Lung (tissue), 16 donors: ENCODE measurements around the gene CLEC10A. TPM values are rescaled to one million over a fixed set of nuclear protein-coding genes. Genes with fewer than 3 reads are reported as not detected.
A peak's percentile ranks its signal among the peaks of the same experiment; 100 is the strongest.
"Not testable (repeated sequence)": the region's sequence is repeated elsewhere in the genome, so short reads cannot be mapped to it uniquely, and the experiment has no call there.

ENCODE experiments used
- ATAC-seq: fragments of 200-7000 bp; cut with Tn5 transposase; one replicate; pipeline ENCODE4 v1.9.1; 2020; ENCODE audit warnings: moderate number of reproducible peaks; ENCODE audit not compliant: insufficient read depth, low FRiP score
- DNase-seq, 3 donors: peaks; one replicate each; pipeline ENCODE4 v3.0.0-alpha.2; 2013 to 2017
- H3K27ac ChIP-seq, 2 donors: one replicate each; pipeline ENCODE4 v1.5.1; 2013; ENCODE audit warnings: mild to moderate bottlenecking in 2 of 2, moderate library complexity in 2 of 2, control low read depth in 1 of 2, inconsistent platforms in 1 of 2, low read depth in 1 of 2, low read length in 1 of 2
- H3K27me3 ChIP-seq, 3 donors: one replicate each; pipeline ENCODE4 v1.5.1; 2013; ENCODE audit warnings: low read length in 2 of 3; ENCODE audit not compliant: control insufficient read depth in 3 of 3, insufficient read depth in 3 of 3
- H3K36me3 ChIP-seq, 4 donors: one replicate each; pipeline ENCODE4 v1.5.1; 2013; ENCODE audit warnings: low read length in 4 of 4, mild to moderate bottlenecking in 1 of 4, moderate library complexity in 1 of 4; ENCODE audit not compliant: control insufficient read depth in 4 of 4, insufficient read depth in 4 of 4
- H3K4me1 ChIP-seq, 5 donors: one replicate each; pipeline ENCODE4 v1.5.1; 2013; ENCODE audit warnings: low read length in 5 of 5, mild to moderate bottlenecking in 2 of 5, moderate library complexity in 1 of 5; ENCODE audit not compliant: control insufficient read depth in 5 of 5, insufficient read depth in 5 of 5
- H3K4me3 ChIP-seq: one replicate; pipeline ENCODE4 v1.5.1; 2013; ENCODE audit warnings: mild to moderate bottlenecking, control low read depth, moderate library complexity
- H3K9ac ChIP-seq, 2 donors: one replicate each; pipeline ENCODE4 v1.5.1; 2013; ENCODE audit warnings: low read length in 2 of 2, control low read depth in 1 of 2; ENCODE audit not compliant: insufficient read depth in 1 of 2
- H3K9me3 ChIP-seq, 4 donors: one replicate each; pipeline ENCODE4 v1.5.1; 2013; ENCODE audit warnings: low read length in 3 of 4, mild to moderate bottlenecking in 1 of 4, moderate library complexity in 1 of 4; ENCODE audit not compliant: control insufficient read depth in 4 of 4, insufficient read depth in 3 of 4
- WGBS, 2 donors: extraction: QIAGEN DNeasy Blood & Tissue Kit; methylation state at CpG; one replicate each; pipeline ENCODE4 v1.1.7; 2013; 5-methylcytosine and 5-hydroxymethylcytosine counted together
- long read RNA-seq, 5 donors: transcript quantifications; one replicate each; lab custom pipeline, GENCODE V29; 2026
- polyA plus RNA-seq, 2 donors: library from polyadenylated mRNA; stranded (reverse); fragments of 200-250 nt; gene quantifications; one replicate each; pipeline ENCODE4 v1.2.1, GENCODE V29; 2013
- total RNA-seq, 2 donors: library from RNA; depleted of rRNA in 1 of 2; stranded (reverse); fragments of >200 nt in 1 of 2; gene quantifications; one replicate each; pipeline ENCODE4 v1.2.1, GENCODE V29; 2014 to 2021
- TF ChIP-seq, protein P1 (sequence below): IDR thresholded peaks from 2 replicates; pipeline ENCODE4 v1.5.1; 2012; ENCODE audit warnings: mild to moderate bottlenecking; ENCODE audit errors: control extremely low read depth, extremely low read depth
- donor health status: control.
- donor health status: control.
- donor health status: Bipolar disorder and iron deficiency.
- donor health status: healthy.
- donor health status: DM: yes; HTN: yes; CAD: no.

The CLEC10A gene, protein sequence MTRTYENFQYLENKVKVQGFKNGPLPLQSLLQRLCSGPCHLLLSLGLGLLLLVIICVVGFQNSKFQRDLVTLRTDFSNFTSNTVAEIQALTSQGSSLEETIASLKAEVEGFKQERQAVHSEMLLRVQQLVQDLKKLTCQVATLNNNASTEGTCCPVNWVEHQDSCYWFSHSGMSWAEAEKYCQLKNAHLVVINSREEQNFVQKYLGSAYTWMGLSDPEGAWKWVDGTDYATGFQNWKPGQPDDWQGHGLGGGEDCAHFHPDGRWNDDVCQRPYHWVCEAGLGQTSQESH
- total RNA-seq: 1 to 10 TPM; 3.7 to 5.2 TPM
- polyA plus RNA-seq: 10 to 100 TPM; 12.7 to 18.4 TPM
- long read RNA-seq, donor 1: 0 reads
- long read RNA-seq, donor 2, partial matches to known transcripts: 0 of 1 reads
- long read RNA-seq, donor 2, other reads (novel, unspliced or antisense): 0 of 1 reads
- long read RNA-seq, donor 3: 0 reads
- long read RNA-seq, donor 4: 0 reads
- long read RNA-seq, donor 5: 0 reads

DNA sequence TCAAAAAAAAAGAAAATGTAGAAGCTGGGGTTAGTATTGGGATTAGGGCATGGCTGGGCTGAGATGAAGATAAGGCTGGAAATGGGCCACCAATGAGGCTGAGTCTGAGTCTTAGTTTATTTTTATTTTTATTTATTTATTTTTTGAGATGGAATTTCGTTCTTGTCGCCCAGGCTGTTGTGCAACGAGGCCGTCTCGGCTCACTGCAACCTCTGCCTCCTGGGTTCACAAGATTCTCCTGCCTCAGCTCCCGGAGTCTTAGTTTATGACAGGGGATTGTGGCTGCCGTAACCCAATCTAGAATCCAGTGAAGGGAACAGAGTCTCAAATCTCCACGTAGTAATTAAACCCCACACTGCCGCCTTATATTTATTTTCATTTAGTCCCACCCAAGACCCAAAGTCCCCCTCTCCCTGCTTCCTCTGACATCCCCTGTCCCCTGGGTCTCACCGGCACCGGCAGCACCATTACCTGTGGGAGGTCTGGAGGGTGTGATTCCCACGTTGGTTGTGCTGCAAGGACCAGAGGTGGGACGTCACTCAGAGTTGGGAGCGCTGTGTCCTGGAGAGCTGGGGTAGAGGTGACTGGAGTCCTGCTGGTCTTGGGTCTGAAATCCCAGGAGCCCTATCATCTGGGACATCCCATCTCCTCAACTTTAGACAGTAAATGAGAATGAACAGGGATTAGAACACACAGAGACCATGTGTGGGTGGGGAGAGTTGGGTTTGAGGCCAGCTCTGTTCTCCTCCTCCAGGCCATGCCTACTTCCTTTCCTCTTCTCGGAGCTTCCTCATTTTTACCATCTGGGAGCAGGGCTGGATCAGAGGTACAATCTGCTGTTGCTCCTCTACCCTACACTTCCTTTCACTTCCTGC, at the start of gene CLEC10A:
CLEC10A (minus strand) TSS at position 671 of the 875 bp plus-strand sequence. CDS start 1,439 bp downstream, outside the sequence.
- H3K9me3 ChIP-seq: no peaks in the 10 kb centered on the region
- H3K9ac ChIP-seq: no peak within 1 kb of the TSS
- TF ChIP-seq, protein P1, sequence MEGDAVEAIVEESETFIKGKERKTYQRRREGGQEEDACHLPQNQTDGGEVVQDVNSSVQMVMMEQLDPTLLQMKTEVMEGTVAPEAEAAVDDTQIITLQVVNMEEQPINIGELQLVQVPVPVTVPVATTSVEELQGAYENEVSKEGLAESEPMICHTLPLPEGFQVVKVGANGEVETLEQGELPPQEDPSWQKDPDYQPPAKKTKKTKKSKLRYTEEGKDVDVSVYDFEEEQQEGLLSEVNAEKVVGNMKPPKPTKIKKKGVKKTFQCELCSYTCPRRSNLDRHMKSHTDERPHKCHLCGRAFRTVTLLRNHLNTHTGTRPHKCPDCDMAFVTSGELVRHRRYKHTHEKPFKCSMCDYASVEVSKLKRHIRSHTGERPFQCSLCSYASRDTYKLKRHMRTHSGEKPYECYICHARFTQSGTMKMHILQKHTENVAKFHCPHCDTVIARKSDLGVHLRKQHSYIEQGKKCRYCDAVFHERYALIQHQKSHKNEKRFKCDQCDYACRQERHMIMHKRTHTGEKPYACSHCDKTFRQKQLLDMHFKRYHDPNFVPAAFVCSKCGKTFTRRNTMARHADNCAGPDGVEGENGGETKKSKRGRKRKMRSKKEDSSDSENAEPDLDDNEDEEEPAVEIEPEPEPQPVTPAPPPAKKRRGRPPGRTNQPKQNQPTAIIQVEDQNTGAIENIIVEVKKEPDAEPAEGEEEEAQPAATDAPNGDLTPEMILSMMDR: no peak
- H3K27ac ChIP-seq: peak within 1 kb of the TSS in 1 of 2 donors; percentile 24
- H3K27me3 ChIP-seq: no peaks in the 10 kb centered on the region
- no peak for ATAC-seq
- 64 to 69% methylated on average over 15 of the region's 15 CpGs for WGBS, 2 donors
- H3K36me3 ChIP-seq: no peaks in the 10 kb centered on the region
- H3K4me1 ChIP-seq: peaks cover 0 to 4% (median 0%) of the 10 kb centered on the region in 5 donors
- no peak within 1 kb of the TSS for H3K4me3 ChIP-seq
- DNase-seq: peak in 1 of 3 donors; percentile 35

DNA sequence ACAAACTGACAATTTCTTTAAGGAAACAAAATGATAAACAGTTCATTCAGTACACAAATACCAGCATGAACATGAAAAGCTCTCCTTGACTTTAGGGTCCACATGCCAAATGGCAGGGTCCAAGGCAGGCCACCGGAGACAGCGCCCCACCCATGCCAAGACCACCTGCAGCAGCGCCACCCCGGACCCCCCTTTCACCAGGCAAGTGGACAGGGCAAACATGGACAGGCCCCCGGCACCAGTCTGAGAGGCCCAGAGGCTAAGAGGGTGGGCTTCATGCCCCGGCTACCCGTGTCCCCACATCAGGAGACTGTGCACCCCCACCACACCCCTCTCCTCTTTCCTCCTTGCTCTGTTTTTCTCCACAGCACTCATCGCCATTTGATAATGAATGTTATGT, 49.3 kb upstream of the CLEC10A start:
- no peak for DNase-seq
- WGBS, 2 donors: 93% methylated on average over 8 of the region's 8 CpGs
- Histone ChIP-seq H3K9me3 (no peaks in the 10 kb centered on the region), H3K9ac (no peak overlapping the region), H3K4me1 (peaks cover 0 to 1% (median 0%) of the 10 kb centered on the region in 5 donors), H3K27ac (no peak overlapping the region), H3K4me3 (no peak overlapping the region), H3K27me3 (peaks cover 0 to 20% (median 3%) of the 10 kb centered on the region in 3 donors), H3K36me3 (no peaks in the 10 kb centered on the region)
- TF ChIP-seq, protein P1: no peak
- ATAC-seq: no peak

DNA sequence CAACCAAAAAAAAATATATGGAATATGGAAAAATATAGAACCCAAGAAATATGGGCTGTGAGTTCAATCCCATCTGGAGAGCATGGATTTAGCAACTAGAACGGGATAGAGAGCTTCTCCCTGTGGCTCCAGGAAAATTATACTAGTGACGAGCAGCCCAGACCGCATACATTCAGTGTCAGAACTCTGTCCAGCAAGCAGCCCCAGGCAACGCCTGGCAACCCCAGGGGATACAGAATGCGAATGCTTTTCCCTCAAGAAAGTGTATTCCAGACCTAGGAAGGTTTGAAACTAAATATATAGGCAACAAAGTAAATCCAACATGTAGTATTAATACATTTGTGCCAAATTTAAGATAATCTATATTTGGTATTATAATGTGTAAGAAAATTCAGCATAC, 48.1 kb upstream of the CLEC10A start:
- Histone ChIP-seq H3K9me3 (no peaks in the 10 kb centered on the region), H3K36me3 (no peaks in the 10 kb centered on the region), H3K4me3 (no peak overlapping the region), H3K4me1 (peaks cover 0 to 1% (median 0%) of the 10 kb centered on the region in 5 donors), H3K27ac (no peak overlapping the region), H3K27me3 (peaks cover 0 to 12% (median 0%) of the 10 kb centered on the region in 3 donors), H3K9ac (no peak overlapping the region)
- no peak for DNase-seq
- no peak for ATAC-seq
- WGBS, 2 donors: 66 to 81% methylated on average over 5 of the region's 5 CpGs
- TF ChIP-seq, protein P1: no peak

DNA sequence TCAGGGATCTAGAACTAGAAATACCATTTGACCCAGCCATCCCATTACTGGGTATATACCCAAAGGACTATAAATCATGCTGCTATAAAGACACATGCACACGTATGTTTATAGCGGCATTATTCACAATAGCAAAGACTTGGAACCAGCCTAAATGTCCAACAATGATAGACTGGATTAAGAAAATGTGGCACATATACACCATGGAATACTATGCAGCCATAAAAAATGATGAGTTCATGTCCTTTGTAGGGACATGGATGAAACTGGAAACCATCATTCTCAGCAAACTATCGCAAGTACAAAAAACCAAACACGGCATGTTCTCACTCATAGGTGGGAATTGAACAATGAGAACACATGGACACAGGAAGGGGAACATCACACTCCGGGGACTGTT, 47.5 kb upstream of the CLEC10A start:
- not testable (repeated sequence) for H3K9me3 ChIP-seq, H3K9ac ChIP-seq, ATAC-seq, H3K27ac ChIP-seq, H3K4me3 ChIP-seq, H3K36me3 ChIP-seq, H3K27me3 ChIP-seq, DNase-seq, H3K4me1 ChIP-seq
- 86 to 96% methylated on average over 4 of the region's 5 CpGs for WGBS, 2 donors

DNA sequence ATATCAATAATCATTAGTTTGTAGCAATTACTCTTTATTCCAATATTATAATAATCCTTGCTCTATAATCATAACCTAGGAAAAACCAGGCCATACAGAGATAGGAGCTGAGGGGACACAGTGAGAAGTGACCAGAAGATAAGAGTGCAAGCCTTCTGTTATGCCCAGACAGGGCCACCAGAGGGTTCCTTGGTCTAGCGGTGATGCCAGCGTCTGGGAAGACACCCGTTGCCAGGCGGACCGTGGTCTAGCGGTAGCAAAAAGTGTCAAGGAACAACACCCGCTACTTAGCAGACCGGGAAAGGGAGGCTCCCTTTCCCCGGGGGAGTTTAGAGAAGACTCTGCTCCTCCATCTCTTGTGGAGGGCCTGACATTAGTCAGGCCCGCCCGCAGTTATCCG, 46.3 kb upstream of the CLEC10A start:
- not testable (repeated sequence) for ATAC-seq, H3K4me3 ChIP-seq, H3K27ac ChIP-seq, H3K9me3 ChIP-seq, H3K9ac ChIP-seq, H3K4me1 ChIP-seq, H3K36me3 ChIP-seq, DNase-seq, H3K27me3 ChIP-seq
- WGBS, 2 donors: 77 to 86% methylated on average over 12 of the region's 12 CpGs
